AG04450 (cell line): ENCODE measurements around the gene ORMDL2. TPM values are rescaled to one million over a fixed set of nuclear protein-coding genes. Genes with fewer than 3 reads are reported as not detected.
"Not testable (repeated sequence)": the region's sequence is repeated elsewhere in the genome, so short reads cannot be mapped to it uniquely, and the experiment has no call there.

Experiments
- CTCF ChIA-PET: fragments of 300-600, 350-600 bp; formaldehyde crosslinking; extraction: SDS; loops from one replicate; lab custom pipeline; 2022; ENCODE audit warnings: antibody characterized with exemption, inconsistent platforms; lab: Charles Lee
- POLR2A ChIA-PET: fragments of 350-600 bp; formaldehyde crosslinking; extraction: SDS; loops from one replicate; lab custom pipeline; 2021; ENCODE audit warnings: antibody characterized with exemption, inconsistent platforms; lab: Yijun Ruan, JAX
- DNase-seq: peaks from one replicate; pipeline ENCODE4 v3.0.0-alpha.2; 2011; ENCODE audit warnings: low read depth, low spot score
- H3K27ac ChIP-seq: one replicate; pipeline ENCODE4 v1.5.1; 2012; ENCODE audit warnings: low read depth, low read length, control low read depth
- H3K27me3 ChIP-seq: one replicate; pipeline ENCODE4 v1.6.0; 2012; ENCODE audit warnings: low read length; ENCODE audit not compliant: control insufficient read depth, insufficient read depth
- H3K4me3 ChIP-seq: 2 replicates; pipeline ENCODE4 v1.5.1; 2011; ENCODE audit warnings: mild to moderate bottlenecking, low read depth, low read length, control low read depth
- H3K9me3 ChIP-seq: 2 replicates; pipeline ENCODE4 v1.5.1; 2012; ENCODE audit warnings: low read length; ENCODE audit not compliant: control insufficient read depth, insufficient read depth
- CTCF ChIP-seq: IDR thresholded peaks from 2 replicates; pipeline ENCODE4 v1.5.1; 2011; ENCODE audit warnings: low read depth, low read length, control low read depth, inconsistent platforms
- polyA plus RNA-seq: library from polyadenylated mRNA; depleted of rRNA; stranded (reverse); fragments of >200 nt; gene quantifications from 2 replicates; pipeline ENCODE4 v1.2.3, GENCODE V29; 2011; rRNA removed

ORMDL2 gene
- polyA plus RNA-seq, 1 experiment: 40.9 TPM

DNA sequence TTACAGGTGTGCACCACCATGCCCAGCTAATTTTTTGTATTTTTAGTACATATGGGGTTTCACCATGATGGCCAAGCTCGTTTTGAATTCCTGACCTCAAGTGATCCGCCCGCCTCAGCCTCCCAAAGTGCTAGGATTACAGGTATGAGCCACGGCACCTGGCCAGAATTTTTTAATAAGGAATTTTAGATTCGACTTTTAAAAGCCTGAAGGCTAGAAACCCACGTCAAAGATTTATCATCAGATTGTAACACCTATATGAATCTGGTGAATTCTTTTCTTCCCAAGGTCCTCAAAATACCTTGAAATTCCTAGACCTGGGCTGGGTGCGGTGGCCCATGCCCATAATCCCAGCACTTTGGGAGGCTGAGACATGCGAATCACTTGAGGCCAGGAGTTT lies 43.6 kb downstream of the ORMDL2 start:
- TF ChIP-seq CTCF: no peak
- Histone ChIP-seq H3K27ac (no peak overlapping the region), H3K4me3 (no peak overlapping the region), H3K27me3 (no peaks in the 10 kb centered on the region), H3K9me3 (peaks cover 3% of the 10 kb centered on the region)
- ChIA-PET CTCF (no interaction called here), POLR2A (no interaction called here)
- DNase-seq: no peak

DNA sequence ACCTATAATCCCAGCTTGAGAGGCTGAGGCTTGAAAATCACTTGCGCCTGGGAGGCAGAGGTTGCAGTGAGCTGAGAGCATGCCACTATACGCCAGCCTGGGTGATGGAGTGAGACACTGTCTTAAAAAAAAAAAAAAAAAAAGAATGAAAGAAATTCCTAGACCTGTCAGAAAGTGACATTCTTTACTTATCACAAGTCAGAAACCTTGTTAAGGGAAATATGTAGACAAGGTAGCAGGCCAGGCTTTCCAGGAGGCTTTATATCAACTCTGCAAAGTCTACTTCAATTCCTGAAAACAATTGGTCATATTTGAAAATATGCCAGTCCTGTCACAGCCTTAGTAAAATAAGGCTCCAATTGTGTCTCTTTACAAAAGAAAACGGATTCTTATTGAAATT lies 44.0 kb downstream of the ORMDL2 start:
- CTCF ChIA-PET: no interaction called here
- DNase-seq: no peak
- no peak overlapping the region for H3K27ac ChIP-seq
- no peak for TF ChIP-seq CTCF
- no peak overlapping the region for H3K4me3 ChIP-seq
- H3K9me3 ChIP-seq: peaks cover 3% of the 10 kb centered on the region
- POLR2A ChIA-PET: no interaction called here
- H3K27me3 ChIP-seq: no peaks in the 10 kb centered on the region

DNA sequence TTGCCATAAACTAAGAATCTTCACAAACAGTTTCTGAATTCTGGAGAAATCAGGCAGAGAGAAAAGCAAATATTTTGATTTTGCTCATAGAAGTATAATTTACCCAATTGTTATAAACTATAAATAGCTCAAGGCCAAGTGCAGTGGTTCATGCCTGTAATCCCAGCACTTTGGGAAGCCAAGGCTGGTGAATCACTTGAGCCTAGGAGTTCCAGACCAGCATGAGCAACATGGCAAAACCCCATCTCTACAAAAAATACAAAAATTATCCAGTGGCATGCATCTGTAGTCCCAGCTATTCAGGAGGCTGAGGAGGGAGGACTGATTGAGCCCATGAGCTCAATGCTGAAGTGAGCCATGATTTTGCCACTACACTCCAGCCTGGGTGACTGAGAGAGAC lies 44.4 kb downstream of the ORMDL2 start:
- Histone ChIP-seq H3K27me3 (no peaks in the 10 kb centered on the region), H3K27ac (no peak overlapping the region), H3K4me3 (no peak overlapping the region), H3K9me3 (peaks cover 3% of the 10 kb centered on the region)
- no peak for DNase-seq
- ChIA-PET POLR2A (no interaction called here), CTCF (no interaction called here)
- TF ChIP-seq CTCF: no peak

DNA sequence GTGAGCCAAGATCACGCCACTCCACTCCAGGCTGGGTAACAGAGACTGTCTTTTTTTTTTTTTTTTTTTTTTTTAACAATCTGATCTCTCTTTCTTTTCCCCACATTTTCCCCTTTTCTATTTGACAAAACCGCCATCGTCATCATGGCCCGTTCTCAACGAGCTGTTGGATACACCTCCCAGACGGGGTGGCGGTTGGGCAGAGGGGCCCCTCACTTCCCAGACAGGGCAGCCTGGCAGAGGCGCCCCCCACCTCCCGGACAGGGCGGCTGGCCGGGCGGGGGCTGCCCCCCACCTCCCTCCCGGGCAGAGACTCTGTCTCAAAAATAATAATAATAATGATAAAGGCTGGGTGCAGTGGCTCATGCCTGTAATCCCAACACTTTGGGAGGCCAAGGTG lies 45.1 kb downstream of the ORMDL2 start:
- H3K9me3 ChIP-seq, DNase-seq, H3K27me3 ChIP-seq, POLR2A ChIA-PET, CTCF ChIA-PET, H3K4me3 ChIP-seq, H3K27ac ChIP-seq: not testable (repeated sequence)

DNA sequence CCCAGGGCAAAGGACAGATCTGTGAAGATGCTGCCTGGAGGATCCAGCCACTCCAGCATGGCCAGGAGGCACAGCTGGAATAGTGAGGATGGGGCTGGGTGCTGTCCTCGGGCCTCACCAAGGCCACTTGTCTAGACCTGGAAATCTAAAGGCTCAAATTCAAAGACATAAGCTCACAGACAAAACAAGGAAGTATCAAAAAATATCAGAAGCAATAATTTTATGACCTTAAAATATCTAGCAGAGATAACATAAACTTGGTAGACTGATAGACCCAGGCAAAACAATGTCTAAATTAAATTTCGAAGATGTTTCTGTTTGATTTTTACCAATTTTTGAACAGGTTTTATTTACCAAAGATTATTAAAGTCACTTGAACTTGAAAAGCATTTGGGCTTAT lies 47.5 kb downstream of the ORMDL2 start:
- DNase-seq: no peak
- ChIA-PET POLR2A (no interaction called here), CTCF (interaction anchor here (1.2 to 1.5 kb wide), 2 partner anchors 62 to 75 kb away, joined by 3 to 4 read pairs; no protein-coding TSS in a partner anchor)
- H3K4me3 ChIP-seq: no peak overlapping the region
- peaks cover 3% of the 10 kb centered on the region for H3K9me3 ChIP-seq
- H3K27me3 ChIP-seq: no peaks in the 10 kb centered on the region
- TF ChIP-seq CTCF: no peak
- H3K27ac ChIP-seq: no peak overlapping the region

DNA sequence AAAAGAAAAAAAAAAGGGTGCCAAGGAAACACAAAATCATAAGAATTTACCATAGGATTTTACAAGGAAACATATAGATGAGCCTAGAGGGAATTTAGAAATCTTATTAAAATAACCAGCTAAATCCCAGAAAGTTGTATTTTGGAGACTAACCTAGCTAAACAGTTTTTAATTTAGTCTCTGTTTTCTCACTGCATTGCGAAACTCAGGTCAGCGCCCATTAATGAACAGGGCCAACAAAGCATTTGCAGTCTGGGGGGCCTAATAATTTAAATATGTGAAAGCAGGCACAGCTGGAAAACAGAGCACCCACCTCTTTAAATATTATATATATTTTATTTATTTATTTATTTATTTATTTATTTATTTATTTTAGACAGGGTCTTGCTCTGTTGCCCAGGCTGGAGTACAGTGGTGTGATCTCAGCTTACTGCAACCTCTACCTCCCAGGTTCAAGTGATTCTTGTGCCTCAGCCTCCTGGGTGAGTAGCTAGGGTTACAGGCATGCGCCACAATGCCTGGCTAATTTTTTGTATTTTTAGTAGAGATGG lies 48.7 kb downstream of the ORMDL2 start:
- H3K4me3 ChIP-seq, POLR2A ChIA-PET: not testable (repeated sequence)

More for the DNA sequence above, 48.7 kb downstream of the ORMDL2 start:
- H3K27ac ChIP-seq, DNase-seq, H3K27me3 ChIP-seq, H3K9me3 ChIP-seq: not testable (repeated sequence)
- CTCF ChIA-PET: interaction anchor here (0.9 to 1.2 kb wide), 2 partner anchors 60 to 74 kb away, joined by 4 read pairs; no protein-coding TSS in a partner anchor

Other genes starting within 250 kb of the ORMDL2 start
- gene OR2AP1, start 245.6 kb upstream of the ORMDL2 start, polyA plus RNA-seq: not detected in 2 replicates
- gene OR10P1, start 181.1 kb upstream of the ORMDL2 start, polyA plus RNA-seq: not detected in 2 replicates
- 9.1 and 12.2 TPM in 2 replicates for gene ITGA7, start 110.1 kb upstream of the ORMDL2 start, polyA plus RNA-seq
- gene BLOC1S1, start 102.0 kb upstream of the ORMDL2 start, polyA plus RNA-seq: 132 and 155 TPM in 2 replicates
- 4.9 and 5.2 TPM in 2 replicates for gene RDH5, start 97.6 kb upstream of the ORMDL2 start, polyA plus RNA-seq
- 1,757 and 1,955 TPM in 2 replicates for gene CD63, start 89.0 kb upstream of the ORMDL2 start, polyA plus RNA-seq
- 4.2 and 6.7 TPM in 2 replicates for gene GDF11, start 74.9 kb upstream of the ORMDL2 start, polyA plus RNA-seq
- gene SARNP, start 317 bp upstream of the ORMDL2 start, polyA plus RNA-seq: 129 and 178 TPM in 2 replicates
- gene DNAJC14, start 11.5 kb downstream of the ORMDL2 start, polyA plus RNA-seq: 10.9 and 15.0 TPM in 2 replicates
- 43.8 and 46.3 TPM in 2 replicates for gene MMP19, start 24.9 kb downstream of the ORMDL2 start, polyA plus RNA-seq
- 34.9 and 35.3 TPM in 2 replicates for gene PYM1, start 109.9 kb downstream of the ORMDL2 start, polyA plus RNA-seq
- gene DGKA, start 113.1 kb downstream of the ORMDL2 start, polyA plus RNA-seq: 53.6 and 59.7 TPM in 2 replicates
- gene PMEL, start 148.0 kb downstream of the ORMDL2 start, polyA plus RNA-seq: 1.6 and 2.2 TPM in 2 replicates
- 30.6 and 38.8 TPM in 2 replicates for gene CDK2, start 148.8 kb downstream of the ORMDL2 start, polyA plus RNA-seq
- 136 and 157 TPM in 2 replicates for gene RAB5B, start 156.0 kb downstream of the ORMDL2 start, polyA plus RNA-seq
- gene SUOX, start 179.2 kb downstream of the ORMDL2 start, polyA plus RNA-seq: 21.0 and 22.8 TPM in 2 replicates
- gene IKZF4, start 203.0 kb downstream of the ORMDL2 start, polyA plus RNA-seq: 3.9 and 4.7 TPM in 2 replicates
- 348 and 382 TPM in 2 replicates for gene RPS26, start 223.9 kb downstream of the ORMDL2 start, polyA plus RNA-seq